Mucosa of rectum (tissue), 2 donors: ENCODE results near the gene VPS18.
A peak's percentile ranks its signal among the peaks of the same experiment; 100 is the strongest.

Source experiments
- H3K27ac ChIP-seq, 2 donors: one replicate each; pipeline ENCODE4 v1.7.0; 2013; ENCODE audit warnings: inconsistent platforms in 2 of 2, low read depth in 2 of 2, low read length in 2 of 2
- H3K27me3 ChIP-seq, 2 donors: one replicate each; pipeline ENCODE4 v1.7.0; 2013; ENCODE audit warnings: low read length in 2 of 2; ENCODE audit not compliant: control insufficient read depth in 2 of 2, insufficient read depth in 2 of 2
- H3K36me3 ChIP-seq, 2 donors: one replicate each; pipeline ENCODE4 v1.7.0; 2013; ENCODE audit warnings: low read length in 2 of 2; ENCODE audit not compliant: control insufficient read depth in 2 of 2, insufficient read depth in 2 of 2
- H3K4me1 ChIP-seq, 2 donors: one replicate each; pipeline ENCODE4 v1.7.0; 2013; ENCODE audit warnings: low read length in 2 of 2, mild to moderate bottlenecking in 1 of 2; ENCODE audit not compliant: control insufficient read depth in 2 of 2, insufficient read depth in 2 of 2
- H3K4me3 ChIP-seq, 2 donors: one replicate each; pipeline ENCODE4 v1.7.0; 2013; ENCODE audit warnings: low read length in 2 of 2
- H3K9ac ChIP-seq, 2 donors: one replicate each; pipeline ENCODE4 v1.7.0; 2013; ENCODE audit warnings: low read length in 2 of 2, low read depth in 1 of 2, mild to moderate bottlenecking in 1 of 2
- H3K9me3 ChIP-seq, 2 donors: one replicate each; pipeline ENCODE4 v1.7.0; 2013; ENCODE audit warnings: low read length in 2 of 2; ENCODE audit not compliant: control insufficient read depth in 2 of 2
- donor health status: healthy.
- donor health status: Normal muscosa, but diverticular disease.

The VPS18 gene

GRCh38 chr15:40893733-40894680, at the start of gene VPS18:
VPS18 (plus strand) TSS chr15:40894450; CDS start chr15:40894769, 319 bp downstream.
- Histone ChIP-seq H3K4me3 (peak within 1 kb of the TSS; percentile 92 to 93), H3K4me1 (peaks cover 28 to 34% of the 10 kb centered on the region in 2 donors), H3K27me3 (no peaks in the 10 kb centered on the region), H3K9ac (peak within 1 kb of the TSS; percentile 82 to 93), H3K27ac (peak within 1 kb of the TSS; percentile 82 to 83), H3K36me3 (peaks cover 5 to 15% of the 10 kb centered on the region in 2 donors), H3K9me3 (no peaks in the 10 kb centered on the region)

- Histone ChIP-seq H3K4me3 (peak overlapping the region; percentile 68 to 87), H3K27ac (peak overlapping the region; percentile 98), H3K9me3 (no peaks in the 10 kb centered on the region), H3K36me3 (no peaks in the 10 kb centered on the region), H3K27me3 (no peaks in the 10 kb centered on the region), H3K4me1 (peaks cover 21 to 22% of the 10 kb centered on the region in 2 donors), H3K9ac (peak overlapping the region; percentile 88 to 94)
Observed at GRCh38 chr15:40844696-40845030, 49.6 kb upstream of the VPS18 start.

- no peaks in the 10 kb centered on the region for H3K9me3 ChIP-seq
- peak overlapping the region; percentile 98 for H3K27ac ChIP-seq
- H3K36me3 ChIP-seq, result no peaks in the 10 kb centered on the region
- peak overlapping the region; percentile 88 to 94 for H3K9ac ChIP-seq
- peak overlapping the region; percentile 68 to 87 for H3K4me3 ChIP-seq
- H3K4me1 ChIP-seq, result peaks cover 21 to 22% of the 10 kb centered on the region in 2 donors
- H3K27me3 ChIP-seq, result no peaks in the 10 kb centered on the region
Observed at GRCh38 chr15:40845036-40845435, 49.2 kb upstream of the VPS18 start.

GRCh38 chr15:40845511-40846284, 48.6 kb upstream of the VPS18 start:
- Histone ChIP-seq H3K9me3 (no peaks in the 10 kb centered on the region), H3K4me3 (peak overlapping the region; percentile 68 to 87), H3K4me1 (peaks cover 25 to 26% of the 10 kb centered on the region in 2 donors), H3K27ac (peak overlapping the region; percentile 98), H3K9ac (peak overlapping the region; percentile 88 to 94), H3K27me3 (no peaks in the 10 kb centered on the region), H3K36me3 (peaks cover 5% of the 10 kb centered on the region in 2 donors)

GRCh38 chr15:40846841-40847222, 47.4 kb upstream of the VPS18 start:
- no peaks in the 10 kb centered on the region for H3K27me3 ChIP-seq
- peak overlapping the region; percentile 98 for H3K27ac ChIP-seq
- H3K9me3 ChIP-seq, result no peaks in the 10 kb centered on the region
- peaks cover 26 to 31% of the 10 kb centered on the region in 2 donors for H3K4me1 ChIP-seq
- peak overlapping the region; percentile 68 to 87 for H3K4me3 ChIP-seq
- peak overlapping the region; percentile 88 to 94 for H3K9ac ChIP-seq
- peaks cover 7 to 9% of the 10 kb centered on the region in 2 donors for H3K36me3 ChIP-seq

- Histone ChIP-seq H3K27ac (peak overlapping the region; percentile 98), H3K9ac (peak overlapping the region; percentile 88 to 94), H3K36me3 (peaks cover 9 to 12% of the 10 kb centered on the region in 2 donors), H3K4me1 (peaks cover 31 to 35% of the 10 kb centered on the region in 2 donors), H3K27me3 (no peaks in the 10 kb centered on the region), H3K9me3 (no peaks in the 10 kb centered on the region), H3K4me3 (peak overlapping the region; percentile 68 to 87)
Observed at GRCh38 chr15:40847223-40847961, 46.9 kb upstream of the VPS18 start.

GRCh38 chr15:40850576-40851112, 43.6 kb upstream of the VPS18 start:
- no peak overlapping the region for H3K4me3 ChIP-seq
- H3K36me3 ChIP-seq, result peaks cover 36 to 39% of the 10 kb centered on the region in 2 donors
- H3K9me3 ChIP-seq, result no peaks in the 10 kb centered on the region
- peak overlapping the region; percentile 21 to 43 for H3K27ac ChIP-seq
- H3K9ac ChIP-seq, result no peak overlapping the region
- no peaks in the 10 kb centered on the region for H3K27me3 ChIP-seq
- peaks cover 38 to 42% of the 10 kb centered on the region in 2 donors for H3K4me1 ChIP-seq

GRCh38 chr15:40852529-40852928, 41.7 kb upstream of the VPS18 start:
- Histone ChIP-seq H3K27ac (peak overlapping the region; percentile 80 to 82), H3K9me3 (no peaks in the 10 kb centered on the region), H3K27me3 (no peaks in the 10 kb centered on the region), H3K9ac (peak overlapping the region in 1 of 2 donors; percentile 49), H3K36me3 (peaks cover 48 to 53% of the 10 kb centered on the region in 2 donors), H3K4me3 (no peak overlapping the region), H3K4me1 (peaks cover 46 to 52% of the 10 kb centered on the region in 2 donors)

GRCh38 chr15:40853241-40853890, 40.9 kb upstream of the VPS18 start:
- H3K4me3 ChIP-seq, result no peak overlapping the region
- H3K4me1 ChIP-seq, result peaks cover 41 to 53% of the 10 kb centered on the region in 2 donors
- H3K36me3 ChIP-seq, result peaks cover 52 to 53% of the 10 kb centered on the region in 2 donors
- H3K9me3 ChIP-seq, result no peaks in the 10 kb centered on the region
- H3K27me3 ChIP-seq, result no peaks in the 10 kb centered on the region
- peak overlapping the region in 1 of 2 donors; percentile 4 for H3K9ac ChIP-seq
- H3K27ac ChIP-seq, result peak overlapping the region; percentile 50 to 64
